Stimulated activated CD4-positive, alpha-beta T cell treated with anti-CD3 and anti-CD28 coated beads, TNF-alpha, amount 100 ng/mL, for 1 hour (primary cell): Measurements from ENCODE around the gene TMEM168.

Experiments
- DNase-seq, 3 donors: peaks; one replicate each; pipeline ENCODE4 v3.0.0-alpha.2; 2020; ENCODE audit warnings: low read depth in 3 of 3, low spot score in 1 of 3

TMEM168 gene

GRCh38 chr7:112726076-112726475 is 64.1 kb downstream of the TMEM168 start:
- DNase-seq = no peak

- no peak for DNase-seq
These were observed 66.8 kb downstream of the TMEM168 start for GRCh38 chr7:112723416-112723815.

GRCh38 chr7:112721366-112721765 is 68.8 kb downstream of the TMEM168 start:
- DNase-seq = no peak

- no peak for DNase-seq
These were observed 74.7 kb downstream of the TMEM168 start for GRCh38 chr7:112715525-112715924.

GRCh38 chr7:112714917-112715316 is 75.3 kb downstream of the TMEM168 start:
- no peak for DNase-seq
